HG03060 (cell line): ENCODE results near the gene UQCC3.

Source experiments
- ATAC-seq: cut with Tn5 transposase; IDR thresholded peaks from one replicate; pipeline ENCODE4 v1.9.1; 2021; ENCODE audit warnings: low read depth, moderate number of reproducible peaks; ENCODE audit not compliant: unreplicated experiment

Gene UQCC3

GRCh38 chr11:62721994-62722393 is 50.5 kb downstream of the UQCC3 start:
- ATAC-seq = no peak
